Stimulated activated CD4-positive, alpha-beta T cell treated with anti-CD3 and anti-CD28 coated beads, Interleukin-15, amount 100 ng/mL, for 24 hours (primary cell): Measurements from ENCODE around the gene CCDC85C.

Experiments
- DNase-seq: peaks from one replicate; pipeline ENCODE4 v3.0.0-alpha.2; 2020

CCDC85C gene

DNA sequence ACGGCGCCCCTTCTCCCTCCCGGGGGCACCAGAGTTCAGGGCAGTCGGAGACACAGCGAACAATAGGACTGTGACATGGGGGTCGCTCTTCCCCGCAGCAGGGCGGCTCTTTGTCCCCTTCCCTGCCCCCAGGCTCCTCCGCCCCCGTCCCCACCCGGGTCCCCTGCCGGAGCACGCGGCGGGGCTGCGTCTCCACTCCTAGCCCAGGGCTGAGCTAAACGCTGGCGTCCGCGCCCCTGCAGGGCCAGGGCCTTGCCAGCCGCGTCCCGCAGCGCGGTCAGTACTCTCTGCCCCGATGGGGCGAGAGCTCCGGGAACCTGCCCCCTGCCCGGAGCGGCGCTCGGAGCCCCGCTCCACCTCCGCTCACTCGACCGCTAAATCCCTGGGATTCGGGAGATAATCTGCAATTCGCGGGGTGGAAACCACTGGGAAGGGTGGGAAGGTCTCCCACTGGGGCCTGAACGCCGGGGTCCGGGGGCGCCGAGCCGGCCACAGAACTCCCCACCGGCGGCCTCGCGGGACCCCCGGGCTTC, 825 bp upstream of the CCDC85C start:
- DNase-seq = peak; percentile 48

DNA sequence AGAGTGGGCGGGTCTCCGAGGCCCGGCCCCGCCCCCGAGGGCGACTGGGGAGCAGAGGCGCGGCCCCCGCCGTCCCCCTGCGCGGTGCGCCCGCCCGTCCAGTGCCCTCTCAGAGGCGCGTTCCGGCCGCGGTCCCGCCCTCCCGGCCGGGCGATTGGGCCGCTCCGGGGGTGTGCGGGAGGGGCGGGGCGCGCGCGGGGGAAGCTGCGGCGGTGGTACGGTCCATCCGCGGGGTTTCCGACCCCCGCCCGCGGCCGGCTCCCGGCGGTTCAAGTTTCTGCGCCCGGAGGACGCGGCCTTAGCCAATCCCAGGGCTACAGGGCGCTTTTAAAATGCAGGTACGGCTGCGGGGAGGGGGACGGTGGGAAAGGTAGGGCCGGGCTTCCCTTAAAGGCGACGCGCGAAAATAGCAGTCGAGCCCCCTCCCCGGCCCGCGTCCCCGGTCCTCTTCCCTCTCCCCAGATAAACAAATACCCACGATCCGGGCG, 315 bp upstream of the CCDC85C start:
- DNase-seq = peak; percentile 93

DNA sequence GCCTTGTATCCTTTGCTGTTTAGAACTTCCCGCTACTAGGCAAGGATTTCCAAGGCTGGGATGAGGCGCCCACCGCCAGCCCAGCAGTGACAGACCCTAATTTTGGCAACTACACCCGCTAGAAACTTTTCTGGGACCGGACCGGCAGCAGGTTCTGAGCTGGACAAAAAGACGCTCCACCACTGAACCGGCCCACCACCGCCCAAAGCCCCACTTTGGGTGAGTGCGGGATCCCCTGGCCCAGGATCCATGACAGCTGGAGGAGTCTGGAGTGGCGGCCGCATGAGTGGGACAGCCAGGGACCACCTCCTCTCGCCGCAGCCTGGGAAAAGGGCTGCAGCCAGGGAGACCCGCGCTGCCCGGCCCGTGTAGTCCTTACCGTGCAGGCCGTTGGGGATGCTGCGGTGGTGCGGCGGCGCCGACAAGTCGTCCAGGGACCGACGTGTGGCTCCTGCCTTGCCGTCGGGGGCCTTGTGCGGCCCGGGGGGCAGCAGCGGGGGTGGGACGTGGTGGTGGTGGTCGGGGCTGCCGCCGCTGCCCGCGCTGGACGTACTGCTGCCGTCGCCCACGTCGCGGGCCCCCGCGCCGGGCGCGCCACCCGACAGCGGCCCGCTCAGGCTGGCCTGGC, 1.1 kb downstream of the CCDC85C start:
- no peak for DNase-seq

DNA sequence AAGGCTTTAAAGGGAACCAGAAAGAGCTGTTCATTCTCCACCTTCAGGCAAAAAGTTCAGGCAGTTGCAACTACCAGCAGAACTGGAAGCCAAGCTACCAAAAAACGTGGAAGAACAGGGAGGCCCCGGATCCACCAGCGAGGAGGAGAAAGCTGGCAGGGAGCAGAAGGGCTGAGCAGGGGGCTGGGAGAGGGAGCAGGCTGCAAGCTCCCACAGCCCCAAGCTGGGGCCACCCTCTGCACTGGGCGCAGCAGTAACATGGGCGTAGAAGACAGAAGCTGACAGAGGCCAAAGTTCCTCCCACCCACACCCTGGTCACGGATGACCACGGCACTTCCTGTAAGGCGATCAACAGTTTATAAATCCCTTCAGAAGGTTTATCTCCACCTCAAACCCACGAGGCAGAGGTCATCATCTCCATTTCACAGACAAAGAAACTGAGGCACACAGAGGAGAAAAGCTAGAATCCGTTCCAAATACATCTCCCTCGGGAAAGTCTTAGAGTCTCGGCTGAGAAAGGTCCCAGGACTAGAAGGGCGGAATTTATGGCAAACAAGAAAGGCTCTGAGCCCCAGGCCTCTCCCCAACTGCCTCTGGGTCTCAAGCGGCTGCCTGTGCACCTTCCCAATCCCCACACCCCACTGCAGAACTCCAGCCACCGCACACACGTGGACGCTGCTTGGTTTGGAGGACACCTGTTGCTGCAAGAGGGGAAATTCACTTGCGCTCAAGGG, 1.8 kb downstream of the CCDC85C start:
- DNase-seq = no peak

DNA sequence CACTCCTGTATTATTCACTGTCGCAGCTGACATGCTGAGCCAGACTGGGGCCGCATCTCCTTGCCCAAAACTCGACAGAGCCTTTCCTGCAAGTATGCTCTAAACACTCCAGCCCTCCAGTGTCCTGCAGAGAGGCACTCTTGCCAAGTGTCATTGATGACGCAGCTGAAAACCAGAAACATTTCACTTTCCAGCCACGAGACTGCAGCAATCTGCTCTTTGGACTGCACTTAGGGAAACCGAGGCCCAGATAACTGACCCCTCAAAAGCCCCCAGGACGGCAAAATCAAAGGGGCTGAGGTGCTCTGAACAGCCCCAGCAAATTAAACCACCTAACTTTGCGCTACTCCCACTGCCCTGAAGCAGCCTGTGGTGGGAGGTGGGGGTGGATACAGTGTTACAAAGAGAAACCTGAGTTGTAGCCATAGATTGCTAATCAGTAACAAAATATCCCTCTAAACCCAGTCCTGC, 2.6 kb downstream of the CCDC85C start:
- no peak for DNase-seq

DNA sequence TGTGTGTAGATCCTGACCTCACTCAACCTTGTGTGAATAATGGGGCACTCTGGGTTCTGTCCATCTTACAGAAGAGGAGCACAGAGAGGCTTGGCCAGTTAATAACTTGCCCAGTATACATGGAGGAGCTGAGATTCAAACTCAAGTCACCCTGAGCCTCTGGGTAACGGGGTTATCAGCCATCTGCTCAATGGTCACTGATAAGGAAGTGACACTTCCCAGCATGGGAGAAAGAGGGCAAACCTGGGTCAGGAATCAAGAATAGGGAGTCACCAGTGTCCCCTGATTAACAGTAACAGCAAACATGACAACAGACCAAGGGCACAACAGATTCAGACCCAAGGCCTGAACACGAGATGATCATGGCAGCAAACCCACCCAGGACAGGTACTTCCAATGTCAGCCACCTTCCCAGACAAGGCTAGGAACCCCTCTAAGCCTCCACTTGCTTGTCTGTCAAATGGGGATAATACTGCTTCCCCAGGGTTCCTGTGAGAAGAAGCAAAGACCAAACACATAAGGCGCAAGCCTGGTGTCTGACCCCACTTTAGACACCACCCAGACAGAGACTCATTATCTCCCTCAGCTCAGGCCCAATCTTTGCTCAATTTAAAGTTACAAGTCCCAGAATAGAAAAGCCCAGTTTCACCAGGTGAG, 3.6 kb downstream of the CCDC85C start:
- no peak for DNase-seq

DNA sequence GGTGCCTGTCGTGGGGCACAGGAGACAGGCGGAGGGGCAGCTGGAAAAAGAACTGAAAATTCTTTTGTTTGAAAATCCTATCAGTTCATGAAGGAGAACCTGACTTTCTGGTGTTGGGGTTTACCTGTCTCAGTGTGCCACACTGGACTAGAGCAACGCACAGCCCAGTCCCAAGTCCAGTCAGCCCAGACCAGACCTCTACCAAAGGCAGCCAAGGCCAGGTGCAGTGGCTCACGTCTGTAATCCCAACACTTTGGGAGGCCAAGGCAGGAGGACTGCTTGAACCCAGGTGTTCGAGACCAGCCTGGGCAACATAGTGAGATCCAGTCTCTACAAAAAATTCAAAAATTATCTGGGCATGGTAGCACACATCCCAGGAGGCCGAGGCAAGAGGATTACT, 4.6 kb downstream of the CCDC85C start:
- no peak for DNase-seq

DNA sequence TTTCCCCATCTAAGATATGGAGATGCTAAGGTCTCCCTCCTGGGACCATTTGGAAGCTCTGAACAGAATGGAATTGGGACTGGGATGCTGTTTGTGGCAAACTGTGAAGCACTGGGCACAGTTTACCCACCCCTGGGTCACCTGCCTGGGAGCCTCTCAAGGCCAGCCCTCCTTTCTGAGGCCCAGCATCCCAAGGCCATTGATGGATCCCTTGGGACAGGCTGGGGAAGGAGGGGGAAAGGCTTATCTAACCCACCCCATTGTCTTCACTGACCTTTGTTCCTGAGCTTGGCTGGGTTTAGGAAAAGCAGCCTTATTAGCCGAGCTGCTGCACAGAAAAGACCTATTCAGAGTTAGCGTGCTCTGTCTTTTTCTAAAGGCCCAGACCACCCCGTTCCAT, 5.2 kb downstream of the CCDC85C start:
- no peak for DNase-seq

DNA sequence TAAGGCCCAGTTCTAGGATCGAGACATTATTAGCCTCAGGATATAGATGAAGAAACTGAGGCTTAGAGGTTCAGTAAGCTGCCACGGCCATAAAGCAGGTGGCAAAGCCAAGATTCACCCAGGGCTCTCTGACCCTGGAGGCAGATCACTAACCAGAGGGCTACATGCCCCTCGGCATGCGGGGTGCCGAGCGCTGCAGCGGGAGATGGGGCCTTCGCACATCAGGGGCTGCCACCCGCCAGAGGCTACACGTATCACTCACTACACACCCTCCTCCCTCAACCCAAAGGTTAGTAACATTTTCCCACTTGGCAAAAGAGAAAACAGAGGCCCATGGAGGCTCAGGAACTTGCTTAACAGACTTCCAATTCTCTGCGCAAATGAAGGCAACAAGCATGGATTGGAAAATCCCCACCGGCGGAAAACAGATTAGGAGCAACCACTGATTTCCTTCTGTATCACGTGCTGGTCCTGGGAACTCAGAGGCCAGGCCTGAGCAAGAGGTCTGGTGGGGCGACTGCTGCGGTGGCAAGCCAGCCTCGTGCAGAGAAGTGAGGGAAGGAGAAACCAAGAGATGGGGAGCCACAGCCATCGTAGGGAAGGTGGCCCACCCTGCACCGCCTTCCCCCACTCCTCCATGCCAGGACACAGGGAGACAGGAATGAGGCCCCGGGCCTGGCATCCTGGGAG, 6.0 kb downstream of the CCDC85C start:
- DNase-seq = no peak

DNA sequence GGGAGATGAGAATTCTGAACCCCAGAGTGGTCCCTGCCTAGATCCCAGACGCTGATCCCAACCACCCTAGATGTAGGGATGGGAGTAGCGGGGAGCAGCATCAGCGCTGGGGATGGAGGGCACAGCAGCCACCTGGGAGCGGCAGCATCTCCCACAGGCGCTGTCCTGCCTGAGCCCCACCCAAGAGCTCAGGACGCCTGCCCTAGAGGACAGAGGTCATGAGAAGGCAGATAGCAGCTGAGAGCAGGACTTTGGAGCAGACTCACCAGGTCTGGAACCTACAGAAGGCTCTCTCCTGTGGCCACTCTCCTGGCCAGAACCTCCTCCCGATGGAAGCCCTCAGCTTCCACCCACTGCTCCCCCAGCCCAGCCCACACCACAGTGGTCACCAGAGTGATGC, 7.2 kb downstream of the CCDC85C start:
- no peak for DNase-seq

DNA sequence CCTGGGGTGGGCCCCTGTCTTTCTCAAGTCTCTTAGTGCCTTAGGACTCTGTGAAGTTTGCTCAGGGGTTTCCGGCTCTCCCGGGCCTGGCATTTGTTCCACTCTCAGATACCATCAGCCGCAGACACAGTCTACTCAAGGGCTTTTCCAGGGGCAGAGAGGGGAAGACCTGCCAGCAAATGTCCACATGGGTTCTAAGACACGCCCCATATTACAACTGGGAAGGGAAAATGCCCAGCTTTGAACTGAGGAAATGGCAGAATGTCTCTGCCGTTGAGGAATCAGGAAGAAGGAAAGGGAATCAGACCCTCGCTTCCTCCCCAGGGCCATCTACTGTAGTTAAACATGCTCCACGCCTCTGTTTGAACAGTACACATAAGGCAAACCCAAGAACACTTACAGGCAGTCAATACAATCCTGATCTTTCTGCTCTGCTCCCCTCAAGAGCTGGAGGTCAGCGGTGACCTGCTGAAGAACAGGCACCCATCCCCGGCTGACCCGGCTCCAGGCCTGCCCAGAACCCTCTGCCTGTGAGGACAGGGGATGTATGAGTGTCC, 7.9 kb downstream of the CCDC85C start:
- DNase-seq = no peak

DNA sequence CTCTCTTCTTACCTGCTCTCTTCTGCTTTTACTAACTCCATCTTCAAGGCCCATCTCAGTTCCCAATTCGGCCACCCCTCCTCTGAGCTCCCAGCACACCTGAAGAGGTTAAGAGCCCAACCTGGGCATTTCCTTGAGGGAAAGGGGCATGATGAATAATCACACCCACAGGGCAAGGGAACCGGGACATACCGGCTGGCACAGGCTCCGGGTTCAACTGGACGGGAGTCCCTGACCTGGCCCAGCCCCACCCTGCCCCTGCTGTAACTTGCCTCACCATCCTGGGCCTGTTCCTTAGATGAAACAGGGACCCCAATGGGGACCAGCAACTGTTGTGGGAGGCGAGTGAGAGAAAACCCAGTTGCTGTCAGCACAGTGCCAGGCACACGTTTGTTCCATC, 8.5 kb downstream of the CCDC85C start:
- DNase-seq = no peak

DNA sequence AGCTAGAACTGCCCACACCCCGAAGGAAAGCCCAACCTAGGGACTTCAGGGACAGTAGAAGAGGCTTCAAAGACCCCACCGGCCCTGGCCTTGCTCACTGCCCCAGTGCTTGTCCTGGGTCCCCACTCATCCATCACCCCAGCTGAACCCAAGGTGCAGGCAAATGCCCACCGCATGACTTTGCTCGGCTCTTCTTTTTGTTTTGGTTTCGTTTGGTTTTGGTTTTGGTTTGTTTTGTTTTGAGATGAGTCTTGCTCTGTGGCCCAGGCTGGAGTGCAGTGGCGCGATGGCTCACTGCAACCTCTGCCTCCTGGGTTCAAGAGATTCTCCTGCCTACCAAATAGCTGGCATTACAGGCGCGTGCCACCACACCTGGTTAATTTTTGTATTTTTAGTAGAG, 9.0 kb downstream of the CCDC85C start:
- DNase-seq = peak; percentile 51

DNA sequence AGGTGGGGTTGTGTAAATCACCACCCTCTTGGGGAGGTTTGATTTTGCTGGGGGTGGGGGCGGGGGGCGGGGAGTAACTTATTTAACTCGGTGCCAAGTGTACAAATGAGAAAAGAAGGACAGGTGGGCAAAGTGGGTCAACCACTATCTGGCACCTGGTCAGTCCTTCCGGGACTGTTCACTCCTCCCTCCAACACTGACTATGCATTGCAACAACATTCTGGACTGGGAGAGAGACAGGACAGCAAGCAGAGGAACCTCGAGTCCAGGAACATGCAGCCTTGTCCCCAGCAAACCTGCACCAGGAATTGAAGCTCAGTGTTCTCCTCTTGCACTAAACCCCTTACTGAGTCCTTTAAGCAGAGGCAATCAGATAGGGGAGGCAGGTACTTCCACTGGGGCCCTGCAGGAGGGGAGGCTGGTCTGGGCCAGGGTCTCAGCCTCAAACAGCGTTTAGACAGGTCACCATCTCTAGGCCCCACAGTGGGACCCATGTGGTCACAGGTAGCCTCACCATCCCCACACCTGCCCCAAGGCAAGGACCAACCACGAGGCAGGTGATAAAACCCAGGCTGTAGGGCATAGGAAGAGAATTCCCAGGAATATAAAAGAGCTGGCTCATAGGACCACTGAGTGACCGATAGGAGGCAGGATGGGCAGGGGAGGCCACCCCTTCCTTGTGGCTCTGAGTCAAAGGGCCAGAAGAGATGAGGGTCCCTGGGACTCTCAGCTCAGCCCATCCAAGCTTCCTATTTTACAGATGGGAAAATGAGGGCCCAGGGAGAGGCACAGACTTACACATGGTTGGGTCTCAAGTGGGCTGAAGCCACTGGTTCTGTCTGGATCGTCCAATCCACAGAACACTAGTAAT, 9.8 kb downstream of the CCDC85C start:
- DNase-seq = no peak

DNA sequence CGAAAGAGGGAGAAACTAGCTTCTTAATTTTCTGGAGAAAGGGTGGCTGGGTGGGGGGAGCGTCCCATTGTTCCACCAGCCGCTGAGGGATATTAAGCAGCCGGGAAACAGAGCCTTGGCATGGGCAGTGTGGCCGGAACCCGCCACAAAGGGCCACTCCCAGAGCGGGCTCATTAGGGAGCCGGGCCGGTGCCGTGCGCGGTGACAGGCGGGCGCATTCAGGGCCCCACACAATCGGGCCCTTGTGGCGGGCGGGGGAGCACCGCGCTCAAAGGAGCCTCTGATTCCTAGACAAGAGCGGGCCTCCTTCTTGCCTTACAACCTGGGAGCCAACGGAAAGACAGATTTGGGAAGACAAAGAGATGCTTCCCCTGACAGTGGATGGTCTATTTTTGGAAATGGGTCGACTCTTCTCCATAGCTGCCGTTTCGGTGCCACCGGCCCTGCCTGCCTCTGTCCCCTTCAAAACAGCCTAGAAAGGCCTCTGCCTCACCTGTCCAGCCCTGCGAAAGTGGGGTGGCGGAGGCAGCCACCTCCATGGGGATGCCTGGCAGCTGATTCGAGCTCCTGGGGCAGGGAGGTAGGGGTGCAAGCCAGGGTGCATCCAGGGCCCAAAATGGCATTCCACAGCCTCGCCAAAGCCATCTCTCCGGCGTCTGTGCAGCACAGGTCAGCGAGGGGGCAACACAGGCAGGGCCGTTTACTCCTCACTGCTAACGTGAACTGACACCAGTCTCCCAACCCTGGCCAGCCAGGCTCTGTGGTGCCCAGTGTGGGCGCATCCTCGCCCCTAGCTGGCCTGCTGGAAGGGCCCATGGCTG, 10.9 kb downstream of the CCDC85C start:
- DNase-seq = no peak

DNA sequence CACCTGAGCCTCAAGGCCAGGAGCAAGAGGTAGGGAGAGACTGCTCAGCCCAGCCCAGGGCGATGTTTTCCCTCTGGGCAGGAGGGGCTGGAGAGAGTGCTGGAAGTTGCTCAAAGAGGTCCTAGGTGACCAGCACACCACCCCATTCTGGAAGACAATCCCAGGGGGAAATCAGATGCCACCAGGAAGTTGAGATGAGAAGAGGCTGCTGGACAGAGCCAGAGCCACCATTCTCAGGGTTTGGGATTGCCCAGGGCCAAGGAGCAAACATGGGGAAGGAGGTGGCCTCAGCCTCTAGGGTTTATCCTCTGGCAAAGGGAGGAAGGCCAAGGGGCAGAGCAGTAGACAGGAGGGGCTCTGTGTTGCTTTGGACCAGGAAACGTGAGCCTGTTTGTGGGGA, 11.6 kb downstream of the CCDC85C start:
- no peak for DNase-seq

DNA sequence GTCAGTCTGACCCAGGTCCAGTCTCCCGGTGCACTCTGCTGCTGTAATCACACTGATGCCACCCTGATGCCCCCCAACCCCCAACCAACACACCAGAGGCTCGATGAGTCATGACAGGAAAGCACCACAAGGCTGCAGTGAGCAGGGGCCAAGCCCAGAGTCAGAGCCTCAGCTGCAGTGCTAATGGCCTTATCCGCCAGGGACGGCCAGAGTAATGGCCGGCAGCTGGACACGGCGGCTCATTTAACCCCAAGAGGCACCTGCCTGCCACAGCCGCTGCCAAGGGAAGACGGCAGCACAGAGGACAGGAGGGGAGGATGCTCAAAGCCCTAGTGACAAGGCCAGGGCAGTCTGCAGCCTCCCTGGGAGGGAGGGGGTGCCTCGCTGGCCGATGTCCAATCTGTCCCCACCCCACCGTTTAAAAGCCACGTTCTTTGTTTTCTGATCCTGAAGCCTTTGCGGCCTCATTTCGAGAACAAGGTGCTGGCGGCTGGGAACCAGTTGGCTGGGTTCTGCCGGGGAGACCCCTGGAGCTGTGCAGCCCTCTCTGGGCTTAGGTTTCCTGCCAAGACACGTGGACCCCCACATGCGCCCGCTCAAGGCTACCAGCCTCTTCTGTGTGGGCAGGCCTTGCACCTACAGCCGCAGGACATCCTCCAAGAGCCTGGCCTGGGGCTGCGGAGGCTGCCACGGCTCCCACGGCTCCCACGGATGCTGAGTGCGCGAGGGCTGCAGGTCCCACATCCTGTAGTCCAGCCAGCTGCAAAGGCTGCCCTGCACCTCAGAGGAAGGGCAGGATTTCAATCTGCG, 13.1 kb downstream of the CCDC85C start:
- no peak for DNase-seq

DNA sequence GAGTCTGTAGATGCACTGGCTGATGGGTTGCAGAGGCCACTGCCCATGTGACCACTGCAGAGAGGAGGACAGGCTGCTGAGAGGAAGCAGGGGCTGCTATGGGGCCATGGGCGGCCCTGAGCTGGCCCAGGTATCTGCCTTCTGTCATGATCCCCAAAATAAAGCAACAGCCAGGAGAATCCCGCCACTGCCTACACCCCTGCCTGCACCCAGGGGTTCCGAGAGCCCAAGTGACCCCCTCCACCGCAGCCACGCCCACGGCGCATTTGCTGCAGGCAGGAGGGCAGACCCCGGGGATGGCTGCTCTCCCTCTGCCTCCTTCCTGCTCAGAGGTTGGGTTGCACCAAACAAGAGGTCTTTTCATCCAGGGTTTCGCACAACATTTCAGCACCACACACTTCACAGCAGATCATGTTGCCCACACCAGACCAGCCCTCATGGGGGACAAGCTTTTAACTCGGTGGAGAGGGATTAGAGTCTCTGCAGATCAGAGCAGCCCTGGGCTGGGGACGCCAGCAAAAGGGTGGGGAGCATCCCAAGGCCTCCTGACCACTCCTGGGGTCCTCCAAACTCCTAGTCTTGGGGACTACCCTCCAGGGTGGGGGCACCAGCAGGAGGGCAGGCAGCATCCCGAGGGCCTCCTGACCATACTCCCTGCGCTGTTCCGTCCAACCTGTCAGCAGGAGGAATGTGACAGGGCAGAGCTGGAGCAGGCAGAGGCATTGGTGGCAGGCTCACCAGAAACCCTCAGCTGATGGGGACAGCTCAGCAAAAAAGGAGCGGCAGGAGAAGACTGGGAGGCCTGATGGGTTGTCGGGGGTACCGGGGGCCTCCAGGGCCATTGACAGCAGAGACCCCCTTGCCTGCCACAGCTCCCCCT, 14.1 kb downstream of the CCDC85C start:
- no peak for DNase-seq

DNA sequence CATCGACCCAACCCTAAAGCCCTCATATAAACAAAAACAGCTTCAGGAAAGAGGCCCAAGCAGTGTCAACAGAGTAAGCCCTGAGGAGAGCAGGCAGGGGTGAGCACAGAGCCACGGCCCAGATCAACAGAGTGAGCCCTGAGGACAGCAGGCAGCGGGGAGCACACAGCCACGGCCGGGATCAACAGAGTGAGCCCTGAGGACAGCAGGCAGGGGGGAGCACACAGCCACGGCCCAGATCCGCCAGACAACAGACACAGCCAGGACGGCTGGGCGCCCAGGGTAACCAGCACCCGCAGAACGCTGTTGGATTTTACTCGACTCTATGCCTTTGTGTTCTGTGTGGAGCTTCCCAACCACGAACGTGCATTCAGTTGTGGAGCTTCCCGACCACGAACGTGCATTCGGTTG, 15.0 kb downstream of the CCDC85C start:
- no peak for DNase-seq
